ENCODE data around the gene AFAP1. TPM values are rescaled to one million over a fixed set of nuclear protein-coding genes. Genes with fewer than 3 reads are reported as not detected.

Gene AFAP1
- total RNA-seq, 4 donors from 2014 or later: 8.3 to 27.1 (median 11.1) TPM

- Histone ChIP-seq H3K4me3 (no peak overlapping the region), H3K9me3 (no peaks in the 10 kb centered on the region), H3K27ac (no peak overlapping the region), H3K36me3 (peaks cover 37% of the 10 kb centered on the region), H3K4me1 (peaks cover 11% of the 10 kb centered on the region), H3K27me3 (no peaks in the 10 kb centered on the region)
- no peak for TF ChIP-seq POLR2AphosphoS5 (IDR thresholded peaks at IDR 0.05)
- no peak for TF ChIP-seq POLR2A (IDR thresholded peaks at IDR 0.05)
- no peak for TF ChIP-seq EP300 (IDR thresholded peaks at IDR 0.05)
- no peak for TF ChIP-seq CTCF (IDR thresholded peaks at IDR 0.05)
- WGBS: 82% methylated on average over 16 of the region's 16 CpGs
- no peak for DNase-seq (ENCODE audit: low spot score in 2 of 2)
Measured at GRCh38 chr4:7760706-7761105, 179.0 kb downstream of the AFAP1 start.

GRCh38 chr4:7760228-7760627, 179.4 kb downstream of the AFAP1 start:
- 86% methylated on average over 8 of the region's 9 CpGs for WGBS
- peaks cover 11% of the 10 kb centered on the region for H3K4me1 ChIP-seq
- DNase-seq (ENCODE audit: low spot score in 2 of 2): no peak
- TF ChIP-seq CTCF (IDR thresholded peaks at IDR 0.05): no peak
- TF ChIP-seq POLR2A (IDR thresholded peaks at IDR 0.05): no peak
- TF ChIP-seq POLR2AphosphoS5 (IDR thresholded peaks at IDR 0.05): no peak
- TF ChIP-seq EP300 (IDR thresholded peaks at IDR 0.05): no peak
- no peaks in the 10 kb centered on the region for H3K27me3 ChIP-seq
- no peaks in the 10 kb centered on the region for H3K9me3 ChIP-seq
- peaks cover 32% of the 10 kb centered on the region for H3K36me3 ChIP-seq
- no peak overlapping the region for H3K4me3 ChIP-seq
- no peak overlapping the region for H3K27ac ChIP-seq

GRCh38 chr4:7759635-7760034, 180.0 kb downstream of the AFAP1 start:
- no peak for TF ChIP-seq POLR2AphosphoS5 (IDR thresholded peaks at IDR 0.05)
- TF ChIP-seq EP300 (IDR thresholded peaks at IDR 0.05): no peak
- no peak for TF ChIP-seq CTCF (IDR thresholded peaks at IDR 0.05)
- no peak for TF ChIP-seq POLR2A (IDR thresholded peaks at IDR 0.05)
- 90% methylated on average over 7 of the region's 7 CpGs for WGBS
- H3K4me3 ChIP-seq: no peak overlapping the region

GRCh38 chr4:7759216-7759615, 180.4 kb downstream of the AFAP1 start:
- H3K36me3 ChIP-seq: peaks cover 23% of the 10 kb centered on the region
- H3K27me3 ChIP-seq: no peaks in the 10 kb centered on the region
- peaks cover 11% of the 10 kb centered on the region for H3K4me1 ChIP-seq
- H3K9me3 ChIP-seq: no peaks in the 10 kb centered on the region
- H3K4me3 ChIP-seq: no peak overlapping the region
- DNase-seq (ENCODE audit: low spot score in 2 of 2): no peak
- TF ChIP-seq POLR2A (IDR thresholded peaks at IDR 0.05) (no peak), CTCF (IDR thresholded peaks at IDR 0.05) (no peak), POLR2AphosphoS5 (IDR thresholded peaks at IDR 0.05) (no peak), EP300 (IDR thresholded peaks at IDR 0.05) (no peak)
- 77% methylated on average over 12 of the region's 12 CpGs for WGBS
- H3K27ac ChIP-seq: no peak overlapping the region

More at GRCh38 chr4:7759635-7760034, 180.0 kb downstream of the AFAP1 start:
- peaks cover 26% of the 10 kb centered on the region for H3K36me3 ChIP-seq
- H3K27me3 ChIP-seq: no peaks in the 10 kb centered on the region
- H3K4me1 ChIP-seq: peaks cover 11% of the 10 kb centered on the region
- no peak for DNase-seq (ENCODE audit: low spot score in 2 of 2)
- H3K27ac ChIP-seq: no peak overlapping the region
- H3K9me3 ChIP-seq: no peaks in the 10 kb centered on the region

GRCh38 chr4:7758476-7758875, 181.2 kb downstream of the AFAP1 start:
- no peak overlapping the region for H3K4me3 ChIP-seq
- no peak for DNase-seq (ENCODE audit: low spot score in 2 of 2)
- H3K4me1 ChIP-seq: peaks cover 14% of the 10 kb centered on the region
- WGBS: 84% methylated on average over 11 of the region's 11 CpGs
- H3K27ac ChIP-seq: no peak overlapping the region
- peaks cover 18% of the 10 kb centered on the region for H3K36me3 ChIP-seq
- no peaks in the 10 kb centered on the region for H3K9me3 ChIP-seq
- TF ChIP-seq CTCF (IDR thresholded peaks at IDR 0.05): no peak
- no peak for TF ChIP-seq POLR2AphosphoS5 (IDR thresholded peaks at IDR 0.05)
- TF ChIP-seq POLR2A (IDR thresholded peaks at IDR 0.05): no peak
- H3K27me3 ChIP-seq: no peaks in the 10 kb centered on the region
